Mammary epithelial cell (primary cell): Measurements from ENCODE around the gene STX18.

Source experiments
- EZH2 ChIP-seq: IDR thresholded peaks from 2 replicates; pipeline ENCODE4 v1.6.1; 2012; ENCODE audit warnings: low read length, inconsistent platforms, borderline replicate concordance
- TF ChIP-seq, protein P1 (sequence below), 2 donors: IDR thresholded peaks in 1 of 2; conservative IDR thresholded peaks in 1 of 2; 2 replicates each; pipeline ENCODE4 v1.5.1; 2011 to 2012; ENCODE audit warnings: inconsistent platforms in 2 of 2, low read length in 2 of 2, mild to moderate bottlenecking in 2 of 2, control low read depth in 1 of 2, low read depth in 1 of 2; ENCODE audit not compliant: insufficient read depth in 1 of 2; ENCODE audit errors: extremely low read depth in 1 of 2

DNA sequence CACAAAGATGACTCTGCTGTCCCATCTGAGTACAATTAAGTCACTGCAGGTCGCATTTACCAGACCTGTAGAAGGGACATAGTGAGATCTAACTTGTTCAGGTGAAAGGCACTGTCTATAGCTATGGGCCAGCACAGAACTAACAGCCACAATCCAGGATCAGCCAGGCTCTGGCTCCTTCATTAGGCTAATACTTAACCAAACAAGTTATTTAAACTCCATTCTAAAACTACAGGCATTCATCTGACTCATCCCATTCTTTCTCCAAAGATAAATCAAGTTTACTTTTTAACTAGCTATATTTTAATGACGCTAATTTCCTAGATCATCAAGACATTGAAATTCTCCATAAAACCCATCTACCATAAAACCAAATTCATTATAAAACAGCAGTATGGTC, 62.5 kb downstream of the STX18 start:
- TF ChIP-seq, protein P1, sequence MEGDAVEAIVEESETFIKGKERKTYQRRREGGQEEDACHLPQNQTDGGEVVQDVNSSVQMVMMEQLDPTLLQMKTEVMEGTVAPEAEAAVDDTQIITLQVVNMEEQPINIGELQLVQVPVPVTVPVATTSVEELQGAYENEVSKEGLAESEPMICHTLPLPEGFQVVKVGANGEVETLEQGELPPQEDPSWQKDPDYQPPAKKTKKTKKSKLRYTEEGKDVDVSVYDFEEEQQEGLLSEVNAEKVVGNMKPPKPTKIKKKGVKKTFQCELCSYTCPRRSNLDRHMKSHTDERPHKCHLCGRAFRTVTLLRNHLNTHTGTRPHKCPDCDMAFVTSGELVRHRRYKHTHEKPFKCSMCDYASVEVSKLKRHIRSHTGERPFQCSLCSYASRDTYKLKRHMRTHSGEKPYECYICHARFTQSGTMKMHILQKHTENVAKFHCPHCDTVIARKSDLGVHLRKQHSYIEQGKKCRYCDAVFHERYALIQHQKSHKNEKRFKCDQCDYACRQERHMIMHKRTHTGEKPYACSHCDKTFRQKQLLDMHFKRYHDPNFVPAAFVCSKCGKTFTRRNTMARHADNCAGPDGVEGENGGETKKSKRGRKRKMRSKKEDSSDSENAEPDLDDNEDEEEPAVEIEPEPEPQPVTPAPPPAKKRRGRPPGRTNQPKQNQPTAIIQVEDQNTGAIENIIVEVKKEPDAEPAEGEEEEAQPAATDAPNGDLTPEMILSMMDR (conservative IDR thresholded peaks at IDR 0.05 in 1 of 2, IDR thresholded peaks at IDR 0.05 in 1 of 2; ENCODE audit: extremely low read depth in 1 of 2, insufficient read depth in 1 of 2, low read depth in 1 of 2, low read length in 2 of 2) = no peak
- TF ChIP-seq EZH2 = no peak
